Stomach smooth muscle (tissue), 2 donors: Measurements from ENCODE around the gene CTSZ.
"Not testable (repeated sequence)": the region's sequence is repeated elsewhere in the genome, so short reads cannot be mapped to it uniquely, and the experiment has no call there.

ENCODE experiments used
- H3K27ac ChIP-seq: one replicate; pipeline ENCODE4 v1.7.0; 2013; ENCODE audit warnings: mild to moderate bottlenecking, low read length, inconsistent platforms
- H3K27me3 ChIP-seq, 2 donors: one replicate each; pipeline ENCODE4 v1.7.0; 2013; ENCODE audit warnings: low read length in 2 of 2; ENCODE audit not compliant: insufficient read depth in 2 of 2, control insufficient read depth in 1 of 2
- H3K36me3 ChIP-seq, 2 donors: one replicate each; pipeline ENCODE4 v1.7.0; 2013; ENCODE audit warnings: low read length in 2 of 2; ENCODE audit not compliant: control insufficient read depth in 2 of 2, insufficient read depth in 2 of 2
- H3K4me1 ChIP-seq: one replicate; pipeline ENCODE4 v1.7.0; 2013; ENCODE audit warnings: low read length; ENCODE audit not compliant: control insufficient read depth, insufficient read depth
- H3K4me3 ChIP-seq, 2 donors: one replicate each; pipeline ENCODE4 v1.7.0; 2013; ENCODE audit warnings: low read length in 2 of 2
- H3K9ac ChIP-seq, 2 donors: one replicate each; pipeline ENCODE4 v1.7.0; 2013; ENCODE audit warnings: low read length in 2 of 2, mild to moderate bottlenecking in 1 of 2
- H3K9me3 ChIP-seq, 2 donors: one replicate each; pipeline ENCODE4 v1.7.0; 2013; ENCODE audit warnings: low read length in 2 of 2; ENCODE audit not compliant: control insufficient read depth in 2 of 2
- donor health status: healthy.
- donor health status: Pancreatic carcinoma.

Gene CTSZ

GRCh38 chr20:58963922-58964321, 43.1 kb downstream of the CTSZ start:
- H3K9ac ChIP-seq, H3K9me3 ChIP-seq, H3K27me3 ChIP-seq, H3K4me3 ChIP-seq, H3K27ac ChIP-seq, H3K36me3 ChIP-seq, H3K4me1 ChIP-seq: not testable (repeated sequence)

DNA sequence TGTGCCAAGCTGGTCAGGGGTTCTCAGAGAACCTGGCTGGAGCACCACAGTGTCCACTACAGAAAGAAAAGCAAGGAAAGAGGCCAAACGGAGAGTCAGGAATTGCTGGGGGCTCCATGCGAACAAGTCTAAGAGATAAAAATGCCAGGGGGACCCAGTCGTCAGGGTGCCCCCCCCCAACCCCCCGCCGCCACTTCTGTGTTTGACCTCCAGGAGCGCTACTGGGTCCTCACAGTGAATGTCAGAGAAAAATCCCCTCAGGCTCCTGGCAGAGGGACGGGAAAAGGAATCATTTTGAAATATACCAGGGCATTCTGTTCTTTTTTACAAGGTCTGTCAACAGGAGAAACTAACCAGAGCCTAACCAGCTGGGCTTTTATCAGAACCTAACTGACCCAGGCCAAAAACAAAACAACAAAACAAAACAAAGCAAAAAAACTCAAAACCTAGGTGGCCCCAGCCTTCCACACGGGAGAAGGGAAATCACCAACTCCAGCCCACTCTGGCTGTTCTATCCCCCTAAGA, 43.9 kb downstream of the CTSZ start:
- Histone ChIP-seq H3K27me3 (no peaks in the 10 kb centered on the region), H3K27ac (no peak overlapping the region), H3K9ac (no peak overlapping the region), H3K4me3 (no peak overlapping the region), H3K9me3 (no peaks in the 10 kb centered on the region), H3K36me3 (no peaks in the 10 kb centered on the region), H3K4me1 (no peaks in the 10 kb centered on the region)

GRCh38 chr20:58959652-58960051, 47.4 kb downstream of the CTSZ start:
- no peaks in the 10 kb centered on the region for H3K27me3 ChIP-seq
- H3K36me3 ChIP-seq: no peaks in the 10 kb centered on the region
- no peak overlapping the region for H3K9ac ChIP-seq
- H3K4me1 ChIP-seq: no peaks in the 10 kb centered on the region
- no peak overlapping the region for H3K4me3 ChIP-seq
- H3K27ac ChIP-seq: no peak overlapping the region
- no peaks in the 10 kb centered on the region for H3K9me3 ChIP-seq

DNA sequence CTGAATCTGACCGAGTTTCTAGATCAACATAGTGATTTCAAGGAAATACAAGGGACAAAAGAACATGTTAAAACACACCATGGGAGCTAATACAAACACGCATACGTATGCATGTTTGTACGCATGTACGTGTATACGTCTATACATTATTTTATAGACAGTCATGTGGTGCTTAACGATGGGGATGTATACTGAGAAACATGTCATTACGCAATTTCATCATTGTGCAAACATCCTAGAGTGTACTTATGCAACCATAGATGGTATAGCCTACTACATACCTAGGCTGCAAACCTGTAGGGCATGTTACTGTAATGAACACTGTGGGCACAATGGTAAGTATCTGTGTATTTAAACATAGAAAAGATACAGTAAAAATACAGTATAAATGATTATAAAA, 51.0 kb downstream of the CTSZ start:
- Histone ChIP-seq H3K9me3 (no peaks in the 10 kb centered on the region), H3K4me1 (no peaks in the 10 kb centered on the region), H3K27ac (no peak overlapping the region), H3K36me3 (no peaks in the 10 kb centered on the region), H3K27me3 (no peaks in the 10 kb centered on the region), H3K4me3 (no peak overlapping the region), H3K9ac (no peak overlapping the region)

DNA sequence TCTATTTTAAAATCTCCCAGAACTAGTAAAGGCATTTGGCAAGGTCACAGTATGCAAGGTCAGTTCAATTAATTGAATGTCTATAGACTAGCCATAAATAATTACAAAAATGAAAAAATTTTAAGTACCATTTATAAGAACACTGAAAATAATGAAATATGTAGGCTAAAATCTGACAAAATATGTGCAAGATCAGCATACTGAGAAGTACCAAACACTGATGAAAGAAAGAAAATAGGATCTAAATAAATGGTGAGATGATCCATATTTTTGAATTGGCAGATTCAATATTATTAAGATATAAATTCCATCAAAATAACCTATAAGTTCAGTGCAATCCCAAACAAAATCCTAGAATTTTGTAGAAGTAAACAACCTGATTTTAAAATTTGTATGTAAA, 54.0 kb downstream of the CTSZ start:
- H3K4me3 ChIP-seq: no peak overlapping the region
- H3K27me3 ChIP-seq: no peaks in the 10 kb centered on the region
- H3K27ac ChIP-seq: no peak overlapping the region
- H3K9ac ChIP-seq: no peak overlapping the region
- no peaks in the 10 kb centered on the region for H3K9me3 ChIP-seq
- H3K4me1 ChIP-seq: no peaks in the 10 kb centered on the region
- H3K36me3 ChIP-seq: no peaks in the 10 kb centered on the region

DNA sequence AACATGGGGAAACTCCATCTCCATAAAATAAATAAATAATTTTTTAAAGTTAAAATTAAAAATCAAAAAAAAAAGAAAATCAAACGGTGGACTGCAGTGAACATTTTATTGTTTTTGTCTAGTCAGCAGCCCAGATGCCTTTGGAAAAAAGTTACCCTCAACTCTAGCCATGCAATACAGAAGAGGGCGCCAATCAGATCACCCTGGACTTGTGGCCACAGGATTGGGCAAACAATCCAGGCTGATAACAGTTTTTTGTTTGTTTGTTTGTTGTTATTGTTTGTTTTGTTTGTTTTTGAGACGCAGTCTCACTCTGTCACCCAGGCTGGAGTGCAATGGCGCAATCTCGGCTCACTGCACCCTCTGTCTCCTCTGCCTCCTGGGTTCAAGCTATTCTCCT, 56.5 kb downstream of the CTSZ start:
- H3K27ac ChIP-seq: no peak overlapping the region

GRCh38 chr20:58947797-58948388, 59.2 kb downstream of the CTSZ start:
- H3K27me3 ChIP-seq, H3K36me3 ChIP-seq, H3K9me3 ChIP-seq, H3K27ac ChIP-seq, H3K4me1 ChIP-seq, H3K9ac ChIP-seq, H3K4me3 ChIP-seq: not testable (repeated sequence)

More for the DNA sequence above, 56.5 kb downstream of the CTSZ start:
- no peaks in the 10 kb centered on the region for H3K36me3 ChIP-seq
- no peaks in the 10 kb centered on the region for H3K4me1 ChIP-seq
- no peak overlapping the region for H3K4me3 ChIP-seq
- no peaks in the 10 kb centered on the region for H3K9me3 ChIP-seq
- no peak overlapping the region for H3K9ac ChIP-seq
- H3K27me3 ChIP-seq: no peaks in the 10 kb centered on the region

- Histone ChIP-seq H3K27ac (no peak overlapping the region), H3K9me3 (no peaks in the 10 kb centered on the region), H3K4me3 (no peak overlapping the region), H3K36me3 (no peaks in the 10 kb centered on the region), H3K27me3 (no peaks in the 10 kb centered on the region), H3K9ac (no peak overlapping the region), H3K4me1 (no peaks in the 10 kb centered on the region)
Measured at GRCh38 chr20:58945965-58946631, 61.0 kb downstream of the CTSZ start.
